Measurements from ENCODE around the gene NTMT1. TPM values are rescaled to one million over a fixed set of nuclear protein-coding genes. Genes with fewer than 3 reads are reported as not detected.

The NTMT1 gene
- total RNA-seq, 1 experiment from 2014 or later = 84.8 TPM

- Histone ChIP-seq H3K9ac (ENCODE audit: low read length) (no peak overlapping the region), H4K20me1 (ENCODE audit: insufficient read depth) (no peaks in the 10 kb centered on the region), H3K4me2 (ENCODE audit: low read length) (peak overlapping the region; percentile 45), H2AFZ (ENCODE audit: low read depth, low read length, poor library complexity, severe bottlenecking) (no peak overlapping the region), H3K4me1 (ENCODE audit: control insufficient read depth in 1 of 2, insufficient read depth in 2 of 2, low read length in 2 of 2) (peaks cover 33 to 47% of the 10 kb centered on the region in 2 experiments), H3K9me2 (ENCODE audit: insufficient read depth) (no peaks in the 10 kb centered on the region), H3K4me3 (replicated peaks in 1 of 2; ENCODE audit: low read depth in 1 of 2, low read length in 2 of 2) (no peak overlapping the region), H3K9me3 (ENCODE audit: control insufficient read depth in 1 of 2, insufficient read depth in 1 of 2, low read depth in 1 of 2, low read length in 2 of 2) (no peaks in the 10 kb centered on the region), H3K36me3 (ENCODE audit: control insufficient read depth in 1 of 2, insufficient read depth in 2 of 2, low read length in 2 of 2) (no peaks in the 10 kb centered on the region), H3K27me3 (ENCODE audit: insufficient read depth, low read length) (no peaks in the 10 kb centered on the region), H3K27ac (ENCODE audit: low read depth, low read length) (peak overlapping the region; percentile 51), H3K79me2 (ENCODE audit: insufficient read depth, low read length) (no peaks in the 10 kb centered on the region)
- DNase-seq (ENCODE audit: low read depth, low spot score) (peak; percentile 85), ATAC-seq (peak; percentile 68)
- ChIA-PET RAD21 (ENCODE audit: low non-redundant PET in 1 of 2, low total read pairs in 2 of 2, uncharacterized antibody in 2 of 2, unreplicated experiment in 2 of 2) (interaction anchor here in 1 of 2 experiments (0.6 kb wide), 1 partner anchor 444 kb away, joined by 3 read pairs; no protein-coding TSS in a partner anchor), POLR2A (interaction anchor here (1.4 to 2.9 kb wide), 3 partner anchors 13 to 25 kb away, joined by 4 to 12 read pairs (median 7); no protein-coding TSS in a partner anchor), CTCF (interaction anchor here (0.9 to 1.6 kb wide), 2 partner anchors 15 to 36 kb away, joined by 3 to 4 read pairs; no protein-coding TSS in a partner anchor)
- intact Hi-C loops (cut with micrococcal nuclease) = no loop called here
- no TSS peak for BruUV-seq (replicated peaks)
- peak; percentile 78 for TF ChIP-seq YY1 (IDR thresholded peaks at IDR 0.05; ENCODE audit: extremely low read depth, insufficient replicate concordance, low read depth, low read length)
- no peak for TF ChIP-seq JUND (IDR thresholded peaks at IDR 0.05)
These were observed 41.8 kb upstream of the NTMT1 start for GRCh38 chr9:129584136-129584535.

DNA sequence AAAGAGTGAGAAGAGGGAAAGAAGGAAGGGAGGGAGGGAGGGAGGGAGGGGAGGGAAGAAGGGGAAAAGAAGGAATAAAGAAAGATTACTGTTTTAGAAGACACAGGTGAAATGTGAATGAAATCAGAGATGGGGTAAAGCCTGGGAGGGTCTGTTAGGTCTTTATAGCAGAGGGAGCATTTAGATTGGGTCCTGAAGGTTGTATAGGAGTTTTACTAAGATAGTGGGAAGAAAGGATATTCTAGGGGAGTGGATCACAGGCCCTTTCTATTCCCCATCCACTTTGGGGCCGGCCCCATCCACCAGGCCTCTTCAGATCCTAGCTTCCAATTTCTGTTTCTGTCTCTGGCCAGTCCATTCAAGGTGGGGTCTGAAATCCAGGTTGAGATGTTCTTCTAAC lies 40.6 kb upstream of the NTMT1 start:
- CTCF ChIA-PET = interaction anchor here (1.6 kb wide), 1 partner anchor 16 kb away, joined by 4 read pairs; no protein-coding TSS in a partner anchor
- no peak overlapping the region for H3K4me3 ChIP-seq (replicated peaks in 1 of 2; ENCODE audit: low read depth in 1 of 2, low read length in 2 of 2)
- no peak overlapping the region for H3K4me2 ChIP-seq (ENCODE audit: low read length)
- ATAC-seq (no peak), DNase-seq (ENCODE audit: low read depth, low spot score) (no peak)
- H3K27me3 ChIP-seq (ENCODE audit: insufficient read depth, low read length) = no peaks in the 10 kb centered on the region
- POLR2A ChIA-PET = interaction anchor here (2.9 to 3.6 kb wide), 2 partner anchors 11 to 15 kb away, joined by 12 to 46 read pairs; no protein-coding TSS in a partner anchor
- no peak overlapping the region for H2AFZ ChIP-seq (ENCODE audit: low read depth, low read length, poor library complexity, severe bottlenecking)
- H3K4me1 ChIP-seq (ENCODE audit: control insufficient read depth in 1 of 2, insufficient read depth in 2 of 2, low read length in 2 of 2) = peaks cover 36 to 51% of the 10 kb centered on the region in 2 experiments
- BruUV-seq (replicated peaks) = no TSS peak
- intact Hi-C loops (cut with micrococcal nuclease) = no loop called here
- no peak overlapping the region for H3K27ac ChIP-seq (ENCODE audit: low read depth, low read length)
- TF ChIP-seq EZH2phosphoT487 (IDR thresholded peaks at IDR 0.05; ENCODE audit: borderline replicate concordance) = no peak
- no peak for TF ChIP-seq FOSL1 (IDR thresholded peaks at IDR 0.05; ENCODE audit: low read depth)
- no peak for TF ChIP-seq ZNF274 (IDR thresholded peaks at IDR 0.05; ENCODE audit: low read depth, low read length)
- TF ChIP-seq MAX (IDR thresholded peaks at IDR 0.05) = no peak
- TF ChIP-seq CEBPB (IDR thresholded peaks at IDR 0.05; ENCODE audit: low read depth) = no peak
- no peak for TF ChIP-seq SP1 (IDR thresholded peaks at IDR 0.05; ENCODE audit: low read depth)
- H3K36me3 ChIP-seq (ENCODE audit: control insufficient read depth in 1 of 2, insufficient read depth in 2 of 2, low read length in 2 of 2) = no peaks in the 10 kb centered on the region
- no peaks in the 10 kb centered on the region for H4K20me1 ChIP-seq (ENCODE audit: insufficient read depth)
- H3K9me3 ChIP-seq (ENCODE audit: control insufficient read depth in 1 of 2, insufficient read depth in 1 of 2, low read depth in 1 of 2, low read length in 2 of 2) = no peaks in the 10 kb centered on the region
- H3K79me2 ChIP-seq (ENCODE audit: insufficient read depth, low read length) = no peaks in the 10 kb centered on the region
- RAD21 ChIA-PET (ENCODE audit: low non-redundant PET in 1 of 2, low total read pairs in 2 of 2, uncharacterized antibody in 2 of 2, unreplicated experiment in 2 of 2) = interaction anchor here in 1 of 2 experiments (0.6 kb wide), 1 partner anchor 450 kb away, joined by 4 read pairs; no protein-coding TSS in a partner anchor
- H3K9me2 ChIP-seq (ENCODE audit: insufficient read depth) = no peaks in the 10 kb centered on the region
- H3K9ac ChIP-seq (ENCODE audit: low read length) = no peak overlapping the region

Measured in HCT116 (cell line).